ENCODE data around the gene CCDC177.

The CCDC177 gene

GRCh38 chr14:69537900-69538299 is 36.8 kb downstream of the CCDC177 start:
- H3K4me3 ChIP-seq (replicated peaks; ENCODE audit: insufficient read depth, low read length): no peak overlapping the region
- no peaks in the 10 kb centered on the region for H3K27me3 ChIP-seq (ENCODE audit: insufficient read depth, poor library complexity, severe bottlenecking)
- no peak for TF ChIP-seq CTCF (IDR thresholded peaks at IDR 0.05; ENCODE audit: insufficient read depth, low read length)
- no peak for TF ChIP-seq SPI1 (IDR thresholded peaks at IDR 0.05; ENCODE audit: borderline replicate concordance, low read depth)
- no peak for TF ChIP-seq POLR2AphosphoS5 (IDR thresholded peaks at IDR 0.05; ENCODE audit: low read depth)
- no peak for TF ChIP-seq REST (IDR thresholded peaks at IDR 0.05; ENCODE audit: insufficient replicate concordance, low read depth)
- TF ChIP-seq GABPA (IDR thresholded peaks at IDR 0.05; ENCODE audit: low read depth): no peak
- no peak overlapping the region for H3K27ac ChIP-seq (replicated peaks)
- DNase-seq (ENCODE audit: low read depth in 1 of 2, low spot score in 1 of 2): no peak

DNA sequence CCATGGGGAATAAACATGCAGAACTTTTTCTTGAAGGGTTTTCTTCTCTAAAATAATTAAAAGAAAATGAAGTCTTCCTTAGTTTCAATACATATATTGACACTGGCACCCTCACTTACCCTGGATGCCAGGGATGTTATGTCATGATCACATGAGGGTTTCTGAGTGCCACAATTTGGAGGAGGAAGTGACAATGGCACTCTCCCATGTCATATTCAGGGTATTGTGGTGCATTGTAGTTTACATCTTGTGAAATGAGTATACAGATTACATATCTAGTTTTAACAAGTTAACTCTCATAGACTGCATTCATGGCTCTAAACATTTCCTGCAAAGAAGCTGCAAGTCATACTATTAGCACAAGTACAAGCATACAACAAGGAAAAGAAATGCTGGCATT is 37.7 kb downstream of the CCDC177 start:
- no peaks in the 10 kb centered on the region for H3K27me3 ChIP-seq (ENCODE audit: insufficient read depth, poor library complexity, severe bottlenecking)
- H3K27ac ChIP-seq (replicated peaks): no peak overlapping the region
- TF ChIP-seq GABPA (IDR thresholded peaks at IDR 0.05; ENCODE audit: low read depth): no peak
- no peak for TF ChIP-seq SPI1 (IDR thresholded peaks at IDR 0.05; ENCODE audit: borderline replicate concordance, low read depth)
- no peak for TF ChIP-seq CTCF (IDR thresholded peaks at IDR 0.05; ENCODE audit: insufficient read depth, low read length)
- TF ChIP-seq POLR2AphosphoS5 (IDR thresholded peaks at IDR 0.05; ENCODE audit: low read depth): no peak
- no peak for TF ChIP-seq REST (IDR thresholded peaks at IDR 0.05; ENCODE audit: insufficient replicate concordance, low read depth)
- H3K4me3 ChIP-seq (replicated peaks; ENCODE audit: insufficient read depth, low read length): no peak overlapping the region
- DNase-seq (ENCODE audit: low read depth in 1 of 2, low spot score in 1 of 2): no peak

DNA sequence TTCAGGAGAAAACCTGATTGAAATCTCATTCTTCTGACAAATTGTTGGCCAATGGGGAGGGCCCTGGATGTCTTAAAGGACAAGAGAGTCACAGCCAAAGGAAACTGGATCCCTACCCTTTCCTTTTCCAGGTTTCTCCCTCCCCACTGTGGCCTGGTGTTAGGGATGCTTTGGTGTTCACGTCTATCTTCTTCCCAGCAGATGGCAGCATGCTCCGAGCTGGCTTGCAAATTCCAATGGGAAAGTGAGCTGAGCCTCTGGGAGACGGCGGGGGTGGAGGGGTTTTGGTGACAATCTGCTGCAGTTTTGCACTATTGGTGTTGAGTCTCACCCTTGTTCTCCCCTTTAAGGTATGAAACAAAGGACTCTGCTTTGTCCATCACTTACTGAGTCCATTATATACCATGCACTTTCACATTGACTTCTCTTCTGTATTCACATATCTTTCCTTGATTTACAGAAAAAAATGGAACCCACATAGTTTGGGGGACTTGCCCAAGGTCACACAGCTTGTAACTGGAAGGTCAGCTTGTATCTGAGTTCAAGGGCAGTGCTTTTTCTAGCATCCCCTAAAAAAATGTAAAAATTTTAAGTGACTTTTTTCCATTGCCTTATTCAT is 39.3 kb downstream of the CCDC177 start:
- DNase-seq (ENCODE audit: low read depth in 1 of 2, low spot score in 1 of 2): no peak
- no peak for TF ChIP-seq POLR2AphosphoS5 (IDR thresholded peaks at IDR 0.05; ENCODE audit: low read depth)
- TF ChIP-seq REST (IDR thresholded peaks at IDR 0.05; ENCODE audit: insufficient replicate concordance, low read depth): no peak
- no peak for TF ChIP-seq SPI1 (IDR thresholded peaks at IDR 0.05; ENCODE audit: borderline replicate concordance, low read depth)
- no peak for TF ChIP-seq GABPA (IDR thresholded peaks at IDR 0.05; ENCODE audit: low read depth)
- TF ChIP-seq CTCF (IDR thresholded peaks at IDR 0.05; ENCODE audit: insufficient read depth, low read length): no peak
- no peaks in the 10 kb centered on the region for H3K27me3 ChIP-seq (ENCODE audit: insufficient read depth, poor library complexity, severe bottlenecking)
- no peak overlapping the region for H3K4me3 ChIP-seq (replicated peaks; ENCODE audit: insufficient read depth, low read length)
- H3K27ac ChIP-seq (replicated peaks): no peak overlapping the region

Data from HL-60 (cell line).